A204.1 (cell line): Measurements from ENCODE around the gene NME2.
"Not testable (repeated sequence)": the region's sequence is repeated elsewhere in the genome, so short reads cannot be mapped to it uniquely, and the experiment has no call there.

Experiments used
- FAIRE-seq: peaks from 2 replicates; lab custom pipeline; 2012; peaks lifted over from hg19 to GRCh38; lab: Jason Lieb, UNC

Gene NME2

GRCh38 chr17:51166198-51166986 lies at the start of gene NME2:
Gene NME2 (plus strand): TSS chr17:51166411. CDS start chr17:51166831, 420 bp downstream.
- no peak for FAIRE-seq

DNA sequence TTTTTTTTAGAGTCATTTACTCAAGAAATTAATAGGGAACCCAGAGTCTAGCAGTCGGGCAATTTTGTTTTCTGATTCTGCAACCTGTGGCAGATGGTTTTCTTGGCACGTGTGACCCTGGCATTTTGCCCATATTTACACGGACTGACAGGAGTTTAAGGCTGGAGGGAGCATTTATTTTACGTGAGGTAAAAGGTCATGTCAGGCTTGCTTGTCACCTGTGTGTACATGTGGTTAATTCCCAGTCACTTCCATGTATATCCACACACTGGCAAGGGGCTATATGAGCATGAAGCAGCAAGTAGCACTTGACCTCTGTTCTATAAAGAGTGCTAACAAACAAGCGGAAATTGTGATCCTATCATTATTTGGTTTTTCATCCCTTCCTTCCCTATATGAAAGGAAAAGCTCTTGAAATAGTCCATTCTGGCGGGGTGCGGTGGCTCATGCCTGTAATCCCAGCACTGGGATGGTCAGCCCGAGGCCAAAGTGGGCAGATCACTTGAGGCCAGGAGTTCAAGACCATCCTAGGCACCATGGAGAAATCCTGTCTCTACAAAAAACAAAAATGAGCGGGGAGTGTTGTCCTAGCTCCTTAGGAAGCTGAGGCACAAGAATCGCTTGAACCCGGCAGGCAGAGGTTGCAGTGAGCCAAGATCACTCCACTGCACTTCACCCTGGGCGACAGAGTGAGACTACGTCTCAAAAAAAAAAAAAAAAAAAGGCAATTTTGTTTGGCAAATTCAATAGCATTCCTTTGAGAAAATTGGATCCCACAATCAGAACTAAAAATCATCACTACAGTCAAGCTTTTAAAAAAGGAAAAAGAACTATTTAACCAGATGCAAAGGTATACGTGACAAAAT lies 47.6 kb upstream of the NME2 start:
- FAIRE-seq, result no peak

- FAIRE-seq, result no peak
Observed at GRCh38 chr17:51119415-51120356, 46.5 kb upstream of the NME2 start.

DNA sequence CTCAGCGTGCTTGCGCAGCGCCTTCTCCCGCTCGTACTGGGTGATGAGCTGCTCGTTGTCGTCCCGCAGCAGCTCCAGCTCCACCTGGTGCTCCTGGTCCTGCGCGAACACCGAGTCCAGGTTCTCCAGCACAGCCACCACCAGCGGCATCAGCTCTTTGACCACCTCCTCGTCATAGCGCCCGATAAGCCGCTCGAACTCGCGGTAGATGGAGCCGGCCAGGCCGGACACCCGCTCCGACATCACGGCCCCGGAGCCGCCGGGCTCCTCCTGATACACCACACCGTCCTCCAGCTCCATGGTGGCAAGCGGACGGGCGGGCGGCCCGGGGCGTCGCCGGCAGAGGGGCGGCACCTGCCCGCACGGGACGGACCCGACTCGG lies 45.9 kb upstream of the NME2 start:
- FAIRE-seq, result no peak

GRCh38 chr17:51120739-51121619 lies 45.2 kb upstream of the NME2 start, which contains the start of gene SPAG9:
Gene SPAG9 (minus strand): TSS chr17:51120868. CDS start chr17:51120656, 212 bp downstream.
- FAIRE-seq, result no peak

DNA sequence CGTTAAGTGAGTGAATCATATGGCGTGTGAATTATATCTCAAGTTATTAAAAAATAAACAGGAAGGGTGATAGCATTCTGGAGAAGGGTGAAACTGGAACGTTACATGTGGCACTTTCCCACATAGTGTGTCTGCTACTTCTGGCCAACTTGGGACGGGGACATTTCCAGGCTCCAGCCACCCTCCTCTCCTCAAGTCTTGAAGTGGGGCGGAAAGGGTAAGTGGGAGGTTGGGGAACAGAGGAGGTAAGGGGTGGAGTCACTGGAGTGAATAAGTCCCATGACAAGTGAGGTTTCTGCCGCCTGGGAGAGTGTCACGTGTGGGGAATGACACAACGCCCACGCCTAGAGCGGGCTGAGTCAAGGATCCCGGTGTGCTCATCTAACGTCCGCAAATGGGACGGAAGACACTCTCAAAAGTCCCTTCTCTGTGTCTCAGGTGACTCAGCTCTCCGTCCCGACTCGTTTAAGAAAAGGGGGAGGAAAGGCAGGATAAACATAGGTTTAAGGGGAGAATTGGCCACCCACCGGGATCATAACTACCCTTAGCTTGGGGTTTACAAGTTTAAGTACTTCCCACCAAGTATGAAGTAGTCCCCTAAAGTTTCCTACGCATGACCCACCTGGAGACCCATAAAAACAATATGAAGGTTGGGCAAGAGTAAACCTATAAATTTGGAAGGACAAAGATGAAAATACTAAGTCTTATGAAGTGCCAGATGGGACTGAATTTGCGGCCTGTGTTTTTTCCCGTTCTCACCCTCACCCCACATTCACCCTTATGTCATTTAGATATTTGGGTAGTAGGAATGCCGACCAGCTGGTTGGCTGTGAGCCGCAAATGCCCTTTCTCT lies 44.4 kb upstream of the NME2 start:
- no peak for FAIRE-seq

DNA sequence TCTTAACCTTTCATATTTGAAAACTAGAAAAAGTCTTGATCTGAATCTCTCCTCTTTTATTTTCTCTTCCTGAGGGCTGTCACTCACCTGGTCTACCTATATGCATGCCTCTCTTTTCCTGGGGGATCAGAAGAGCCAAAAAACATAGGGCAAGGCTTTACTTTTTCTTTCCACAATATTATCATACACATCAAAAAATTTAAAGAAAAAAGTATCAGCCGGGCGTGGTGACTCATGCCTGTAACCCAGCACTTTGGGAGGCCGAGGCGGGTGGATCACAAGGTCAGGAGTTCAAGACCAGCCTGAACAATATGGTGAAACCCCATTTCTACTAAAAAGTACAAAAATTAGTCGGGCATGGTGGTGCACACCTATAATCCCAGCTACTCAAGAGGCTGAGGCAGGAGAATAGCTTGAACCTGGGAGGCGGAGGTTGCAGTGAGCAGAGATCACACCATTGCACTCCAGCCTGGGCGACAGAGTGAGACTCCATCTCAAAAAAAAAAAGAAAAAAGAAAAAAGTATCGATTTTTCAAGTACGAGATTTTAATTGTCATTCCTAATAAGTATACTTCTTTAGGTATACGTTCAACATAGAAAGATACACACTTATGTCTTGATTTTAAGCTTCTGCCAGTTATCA lies 43.6 kb upstream of the NME2 start:
- not testable (repeated sequence) for FAIRE-seq

DNA sequence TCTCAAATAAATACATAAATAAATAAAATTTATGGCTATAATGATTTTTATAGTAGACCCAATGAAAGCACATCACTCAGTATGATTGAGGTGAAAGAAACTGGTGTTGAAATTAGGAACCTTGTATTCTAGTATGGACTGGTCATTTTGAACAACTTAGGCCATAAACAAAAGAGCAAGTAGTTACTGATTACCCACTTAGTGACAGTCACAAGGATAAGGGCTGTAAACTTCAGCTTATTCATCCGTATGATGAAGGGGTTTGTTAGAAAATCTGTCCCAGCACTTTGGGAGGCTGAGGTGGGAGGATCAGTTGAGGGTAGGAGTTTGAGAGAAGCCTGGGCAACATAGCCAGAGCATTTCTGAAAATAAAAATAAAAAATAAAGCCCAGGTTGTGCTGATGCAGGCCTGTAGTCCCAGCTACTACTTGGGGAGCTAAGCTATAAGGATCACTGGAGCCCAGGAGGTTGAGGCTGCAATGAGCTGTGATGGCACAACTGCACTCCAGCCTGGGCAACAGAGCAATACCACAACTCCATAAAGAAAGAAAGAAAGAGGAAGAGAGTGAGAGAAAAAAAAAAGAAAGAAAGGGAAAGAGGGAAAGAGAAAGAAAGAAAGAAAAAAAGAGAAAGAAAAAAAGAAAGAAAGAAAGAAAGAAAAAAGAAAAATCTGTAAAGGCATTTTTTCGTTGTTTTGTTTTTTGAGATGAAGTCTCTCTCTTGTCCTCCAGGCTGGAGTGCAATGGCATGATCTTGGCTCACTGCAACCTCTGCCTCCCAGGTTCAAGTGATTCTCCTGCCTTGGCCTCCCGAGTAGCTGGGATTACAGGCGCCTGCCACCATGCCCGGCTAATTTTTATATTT lies 41.3 kb upstream of the NME2 start:
- FAIRE-seq, result no peak

DNA sequence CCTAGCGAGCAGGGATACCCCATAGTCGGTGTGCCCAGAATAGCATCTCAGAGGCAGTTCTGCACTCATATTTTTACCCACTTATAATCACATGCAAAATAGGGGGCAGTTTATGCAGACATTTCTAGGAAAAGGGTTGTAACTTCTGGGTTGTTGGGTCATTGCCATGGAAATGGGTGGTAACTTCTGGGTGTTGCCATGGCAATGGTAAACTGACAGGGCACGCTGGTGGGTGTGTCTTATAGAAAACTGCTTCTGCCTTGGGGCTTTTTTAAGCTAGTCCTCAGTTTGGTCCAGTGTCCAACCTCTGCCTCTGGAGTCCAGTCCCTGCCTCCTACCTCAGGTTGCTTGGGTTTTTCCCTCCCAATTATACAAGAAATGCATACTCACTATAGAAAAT lies 38.1 kb upstream of the NME2 start:
- no peak for FAIRE-seq

DNA sequence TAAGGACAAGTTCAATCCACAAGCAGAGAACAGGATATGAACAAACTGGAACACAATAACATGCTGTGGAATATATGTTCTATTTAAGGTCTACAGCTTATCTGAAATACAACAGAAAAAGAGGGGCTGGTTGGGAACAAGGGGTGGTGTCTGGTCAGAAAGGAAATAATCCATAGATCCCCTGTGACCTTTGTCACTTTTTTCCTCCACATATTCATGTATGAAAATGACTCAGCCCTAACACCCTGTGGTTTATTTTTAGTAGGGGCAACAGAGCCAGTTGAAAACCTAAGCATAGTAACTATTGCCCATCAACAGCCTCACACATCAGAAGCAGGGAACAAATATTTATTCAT lies 33.3 kb upstream of the NME2 start:
- no peak for FAIRE-seq

DNA sequence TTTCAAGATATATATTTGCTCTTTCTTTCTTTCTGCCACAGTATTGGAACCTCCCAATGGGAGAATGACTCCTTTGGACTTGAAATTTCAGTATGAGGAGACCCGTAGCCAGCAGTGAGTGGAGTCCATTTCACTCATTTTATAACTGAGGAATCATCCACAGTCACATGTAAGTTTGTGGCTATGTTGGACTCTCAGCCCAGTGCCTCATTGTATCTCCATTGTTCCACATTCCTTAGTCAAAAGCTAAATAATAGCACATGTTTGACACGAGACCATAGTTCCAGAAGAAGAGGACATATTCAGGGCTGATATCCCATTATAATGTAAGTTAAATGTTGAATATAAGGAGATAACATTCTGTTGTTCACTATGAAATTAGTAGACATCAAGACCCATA lies 32.8 kb upstream of the NME2 start:
- FAIRE-seq, result no peak

DNA sequence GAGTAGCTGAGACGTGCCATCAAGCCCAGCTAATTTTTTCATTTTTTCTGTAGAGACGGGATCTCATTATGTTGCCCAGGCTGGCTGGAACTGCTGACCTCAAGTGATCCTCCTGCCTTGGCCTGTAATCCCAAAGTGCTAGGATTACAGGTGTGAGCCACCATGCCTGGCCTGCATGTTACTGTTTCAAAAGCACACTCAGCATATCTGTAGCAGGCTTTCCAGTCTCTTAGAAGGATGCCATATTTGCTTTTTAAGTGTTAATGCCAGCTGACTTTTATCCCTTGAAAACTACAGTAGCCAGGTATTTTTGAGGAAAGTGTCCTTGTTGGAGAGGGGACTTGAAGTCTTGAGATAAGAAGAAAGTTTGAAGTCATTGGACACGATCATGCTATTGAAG lies 30.3 kb upstream of the NME2 start:
- no peak for FAIRE-seq

- FAIRE-seq, result no peak
Observed at GRCh38 chr17:51142597-51142996, 23.6 kb upstream of the NME2 start.

GRCh38 chr17:51144266-51145022 lies 21.8 kb upstream of the NME2 start:
- no peak for FAIRE-seq

GRCh38 chr17:51147650-51148049 lies 18.6 kb upstream of the NME2 start:
- FAIRE-seq, result no peak

GRCh38 chr17:51149163-51149562 lies 17.0 kb upstream of the NME2 start:
- FAIRE-seq, result no peak

DNA sequence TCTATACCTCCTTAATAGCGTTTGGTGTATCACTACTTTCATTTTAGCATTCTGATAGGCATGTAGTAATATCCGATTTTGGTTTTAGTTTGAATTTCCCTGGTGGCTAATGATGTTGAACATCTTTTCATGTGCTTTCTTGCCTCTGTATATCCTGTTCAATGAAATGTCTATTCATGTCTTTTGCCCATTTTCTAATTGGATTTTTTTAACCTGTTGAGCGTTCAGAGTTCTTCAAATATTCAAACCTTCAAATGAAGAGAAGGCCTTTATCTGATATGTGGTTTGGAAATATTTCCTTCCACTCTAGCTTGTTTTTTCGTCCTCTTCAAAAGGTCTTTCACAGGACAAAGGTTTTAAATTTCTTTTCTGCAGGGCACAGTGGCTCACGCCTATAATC lies 15.3 kb upstream of the NME2 start:
- FAIRE-seq, result no peak

GRCh38 chr17:51152766-51153209 lies 13.4 kb upstream of the NME2 start:
- FAIRE-seq, result no peak
